ENCODE results near the gene FRG1.
"Not testable (repeated sequence)": the region's sequence is repeated elsewhere in the genome, so short reads cannot be mapped to it uniquely, and the experiment has no call there.

FRG1 gene

DNA sequence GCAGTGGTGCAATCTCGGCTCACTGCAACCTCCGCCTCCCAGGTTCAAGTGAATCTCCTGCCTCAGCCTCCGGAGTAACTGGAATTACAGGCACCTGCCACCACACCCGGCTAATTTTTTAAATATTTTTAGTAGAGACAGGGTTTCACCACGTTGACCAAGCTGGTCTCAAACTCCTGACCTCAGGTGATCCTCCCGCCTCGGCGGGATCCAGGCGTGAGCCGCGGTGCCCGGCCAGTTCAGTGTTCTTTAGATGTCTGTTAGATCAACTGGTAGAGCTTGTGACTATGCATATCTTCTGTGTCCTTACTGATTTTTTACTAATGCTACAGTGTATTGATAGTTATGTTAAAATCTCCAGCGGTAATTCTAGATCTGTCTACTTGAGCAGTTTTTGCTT, 6.2 kb downstream of the FRG1 start:
- not testable (repeated sequence) for H3K9ac ChIP-seq (ENCODE audit: low read depth, low read length); H3K4me1 ChIP-seq (ENCODE audit: insufficient read depth, low read length); H3K27me3 ChIP-seq (ENCODE audit: insufficient read depth, low read length); H3K4me3 ChIP-seq (ENCODE audit: low read length); H3K9me3 ChIP-seq (ENCODE audit: insufficient read depth, low read depth, low read length); H3K36me3 ChIP-seq (ENCODE audit: insufficient read depth, low read depth, low read length); H3K27ac ChIP-seq (ENCODE audit: low read length)

- not testable (repeated sequence) for H3K27me3 ChIP-seq (ENCODE audit: insufficient read depth, low read length); H3K36me3 ChIP-seq (ENCODE audit: insufficient read depth, low read depth, low read length); H3K4me1 ChIP-seq (ENCODE audit: insufficient read depth, low read length); H3K4me3 ChIP-seq (ENCODE audit: low read length); H3K9ac ChIP-seq (ENCODE audit: low read depth, low read length); H3K9me3 ChIP-seq (ENCODE audit: insufficient read depth, low read depth, low read length); H3K27ac ChIP-seq (ENCODE audit: low read length)
These were observed 7.8 kb downstream of the FRG1 start for GRCh38 chr4:189948486-189948885.

DNA sequence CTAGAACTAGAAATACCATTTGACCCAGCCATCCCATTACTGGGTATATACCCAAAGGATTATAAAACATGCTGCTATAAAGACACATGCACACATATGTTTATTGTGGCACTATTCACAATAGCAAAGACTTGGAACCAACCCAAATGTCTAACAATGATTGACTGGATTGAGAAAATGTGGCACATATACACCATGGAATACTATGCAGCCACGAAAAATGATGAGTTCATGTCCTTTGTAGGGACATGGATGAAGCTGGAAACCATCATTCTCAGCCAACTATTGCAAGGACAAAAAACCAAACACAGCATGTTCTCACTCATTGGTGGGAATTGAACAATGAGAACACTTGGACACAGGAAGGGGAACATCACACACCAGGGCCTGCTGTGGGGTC, 28.6 kb downstream of the FRG1 start:
- peaks cover 13% of the 10 kb centered on the region for H3K9me3 ChIP-seq (ENCODE audit: insufficient read depth, low read depth, low read length)
- H3K36me3 ChIP-seq (ENCODE audit: insufficient read depth, low read depth, low read length); H3K4me3 ChIP-seq (ENCODE audit: low read length); H3K27ac ChIP-seq (ENCODE audit: low read length); H3K4me1 ChIP-seq (ENCODE audit: insufficient read depth, low read length); H3K9ac ChIP-seq (ENCODE audit: low read depth, low read length); H3K27me3 ChIP-seq (ENCODE audit: insufficient read depth, low read length): not testable (repeated sequence)

- no peak overlapping the region for H3K27ac ChIP-seq (ENCODE audit: low read length)
- no peaks in the 10 kb centered on the region for H3K4me1 ChIP-seq (ENCODE audit: insufficient read depth, low read length)
- no peaks in the 10 kb centered on the region for H3K36me3 ChIP-seq (ENCODE audit: insufficient read depth, low read depth, low read length)
- peaks cover 13% of the 10 kb centered on the region for H3K9me3 ChIP-seq (ENCODE audit: insufficient read depth, low read depth, low read length)
- no peaks in the 10 kb centered on the region for H3K27me3 ChIP-seq (ENCODE audit: insufficient read depth, low read length)
- H3K9ac ChIP-seq (ENCODE audit: low read depth, low read length) = no peak overlapping the region
- H3K4me3 ChIP-seq (ENCODE audit: low read length) = no peak overlapping the region
These were observed 33.0 kb downstream of the FRG1 start for GRCh38 chr4:189973646-189974045.

DNA sequence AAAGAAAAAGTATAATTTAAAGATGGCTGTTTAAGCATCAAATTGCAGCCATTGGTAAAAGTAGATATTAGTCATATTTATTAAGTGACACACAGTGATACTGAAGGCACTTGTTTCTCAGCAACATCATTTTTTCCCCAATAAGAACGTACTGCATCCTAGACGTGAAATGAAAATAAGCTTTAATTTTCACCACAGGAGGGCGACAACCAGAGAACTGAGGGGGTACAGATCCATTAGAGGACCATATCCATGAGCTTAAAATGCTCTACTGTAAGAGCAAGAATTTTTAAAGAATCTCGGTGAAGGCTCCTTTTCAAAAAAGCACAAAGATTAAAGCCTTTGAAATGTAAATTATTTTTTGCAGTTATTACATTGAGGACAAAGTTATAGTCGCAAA, 33.4 kb downstream of the FRG1 start:
- Histone ChIP-seq H3K9me3 (ENCODE audit: insufficient read depth, low read depth, low read length) (peaks cover 13% of the 10 kb centered on the region), H3K9ac (ENCODE audit: low read depth, low read length) (no peak overlapping the region), H3K27ac (ENCODE audit: low read length) (no peak overlapping the region), H3K4me1 (ENCODE audit: insufficient read depth, low read length) (no peaks in the 10 kb centered on the region), H3K36me3 (ENCODE audit: insufficient read depth, low read depth, low read length) (no peaks in the 10 kb centered on the region), H3K4me3 (ENCODE audit: low read length) (no peak overlapping the region), H3K27me3 (ENCODE audit: insufficient read depth, low read length) (no peaks in the 10 kb centered on the region)

DNA sequence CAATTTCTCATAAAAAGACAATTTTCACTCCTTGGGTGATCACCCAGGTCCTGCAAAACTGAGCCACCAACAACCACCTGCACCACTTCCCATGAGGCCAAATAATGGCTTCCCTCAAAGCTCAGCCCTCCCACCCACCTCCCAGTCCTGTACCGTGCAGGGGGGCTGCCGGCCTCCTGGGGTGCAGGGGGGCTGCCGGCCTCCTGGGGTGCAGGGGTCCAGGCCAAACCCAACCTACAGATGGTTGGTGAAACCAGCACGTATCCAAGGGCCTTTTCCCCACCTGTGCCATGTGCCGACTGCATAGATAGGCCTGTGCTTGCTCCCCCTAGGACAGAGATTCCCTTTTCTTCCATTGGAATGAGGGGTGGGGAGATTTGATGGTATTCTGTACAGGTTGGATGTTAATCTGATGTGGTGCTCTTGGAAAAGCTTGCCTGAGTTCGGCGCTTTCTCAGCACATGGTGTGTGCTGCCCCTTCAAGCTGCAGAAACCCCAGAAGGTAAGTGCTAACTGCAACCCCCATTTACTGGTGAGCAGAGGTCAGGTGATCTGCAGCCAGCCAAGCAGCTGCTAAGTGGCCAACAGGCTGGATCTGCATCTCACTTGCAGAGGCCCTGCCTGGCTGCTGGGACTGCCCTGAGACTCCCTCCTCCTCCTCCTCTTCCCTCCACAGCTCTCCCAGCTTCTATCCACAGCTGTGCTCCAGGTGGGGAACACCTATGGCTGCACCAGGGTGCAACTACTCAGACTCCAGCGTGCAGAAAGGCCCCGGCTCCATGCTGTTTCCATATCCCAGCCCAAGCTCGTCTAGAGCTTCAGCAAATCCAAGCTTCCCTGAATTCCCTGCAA, 38.8 kb downstream of the FRG1 start:
- Histone ChIP-seq H3K4me3 (ENCODE audit: low read length) (no peak overlapping the region), H3K36me3 (ENCODE audit: insufficient read depth, low read depth, low read length) (no peaks in the 10 kb centered on the region), H3K27me3 (ENCODE audit: insufficient read depth, low read length) (no peaks in the 10 kb centered on the region), H3K9ac (ENCODE audit: low read depth, low read length) (no peak overlapping the region), H3K9me3 (ENCODE audit: insufficient read depth, low read depth, low read length) (peaks cover 5% of the 10 kb centered on the region), H3K27ac (ENCODE audit: low read length) (no peak overlapping the region), H3K4me1 (ENCODE audit: insufficient read depth, low read length) (no peaks in the 10 kb centered on the region)

DNA sequence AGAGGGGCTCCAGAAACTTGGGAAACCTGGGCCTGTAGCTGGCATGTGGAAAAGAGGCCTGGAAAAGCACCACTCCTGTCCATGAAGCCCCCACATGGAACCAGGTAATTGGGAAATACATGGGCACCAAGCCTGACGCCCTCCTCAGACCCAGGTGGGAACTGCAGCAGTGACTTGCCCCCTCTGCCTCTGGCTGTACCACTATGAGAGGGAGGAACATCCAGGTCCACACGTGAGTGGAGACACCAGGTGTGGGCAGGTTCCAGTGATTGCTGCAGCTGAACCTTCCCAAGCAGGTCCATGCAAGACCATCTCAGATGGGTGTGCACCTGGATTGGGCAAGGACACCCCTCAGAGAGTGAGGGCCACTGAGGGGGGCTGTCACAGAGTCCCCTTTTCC, 39.6 kb downstream of the FRG1 start:
- H3K4me3 ChIP-seq (ENCODE audit: low read length); H3K27me3 ChIP-seq (ENCODE audit: insufficient read depth, low read length); H3K9me3 ChIP-seq (ENCODE audit: insufficient read depth, low read depth, low read length); H3K27ac ChIP-seq (ENCODE audit: low read length); H3K36me3 ChIP-seq (ENCODE audit: insufficient read depth, low read depth, low read length); H3K9ac ChIP-seq (ENCODE audit: low read depth, low read length); H3K4me1 ChIP-seq (ENCODE audit: insufficient read depth, low read length): not testable (repeated sequence)

- Histone ChIP-seq H3K27me3 (ENCODE audit: insufficient read depth, low read length) (no peaks in the 10 kb centered on the region), H3K27ac (ENCODE audit: low read length) (no peak overlapping the region), H3K9ac (ENCODE audit: low read depth, low read length) (no peak overlapping the region), H3K9me3 (ENCODE audit: insufficient read depth, low read depth, low read length) (peaks cover 5% of the 10 kb centered on the region), H3K36me3 (ENCODE audit: insufficient read depth, low read depth, low read length) (no peaks in the 10 kb centered on the region), H3K4me3 (ENCODE audit: low read length) (no peak overlapping the region), H3K4me1 (ENCODE audit: insufficient read depth, low read length) (no peaks in the 10 kb centered on the region)
These were observed 41.3 kb downstream of the FRG1 start for GRCh38 chr4:189981970-189982369.

DNA sequence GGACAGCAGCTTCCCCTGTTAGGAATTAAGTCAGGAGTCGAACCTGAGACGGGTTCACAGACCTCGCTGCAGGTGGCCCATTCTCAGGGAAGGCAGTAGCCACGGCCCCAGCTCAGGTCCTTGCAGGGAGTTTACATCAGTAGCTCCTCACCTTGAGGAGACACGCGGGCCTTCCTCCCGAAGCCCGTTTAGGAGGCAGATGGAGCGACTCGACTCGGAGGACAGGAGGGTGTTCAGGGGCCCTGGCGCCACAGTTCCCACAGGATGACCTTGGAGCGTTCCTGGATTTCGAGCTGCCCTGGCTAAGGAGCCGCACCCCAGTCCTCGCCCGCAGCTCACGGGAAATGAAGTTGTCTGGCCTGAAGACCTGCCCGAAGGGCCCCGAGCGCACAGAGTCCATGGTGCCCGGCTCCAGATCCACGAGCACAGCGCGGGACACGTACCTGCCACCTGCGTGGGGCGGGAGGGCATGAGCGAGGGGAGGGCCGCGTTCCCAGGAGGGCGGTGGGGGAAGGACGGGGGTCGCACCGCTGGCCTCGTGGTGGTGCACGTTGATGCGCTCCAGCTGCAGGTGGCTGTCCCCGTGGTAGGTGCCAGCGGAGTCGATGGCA, 43.3 kb downstream of the FRG1 start:
- not testable (repeated sequence) for H3K27me3 ChIP-seq (ENCODE audit: insufficient read depth, low read length); H3K4me3 ChIP-seq (ENCODE audit: low read length); H3K27ac ChIP-seq (ENCODE audit: low read length); H3K9me3 ChIP-seq (ENCODE audit: insufficient read depth, low read depth, low read length); H3K36me3 ChIP-seq (ENCODE audit: insufficient read depth, low read depth, low read length); H3K4me1 ChIP-seq (ENCODE audit: insufficient read depth, low read length); H3K9ac ChIP-seq (ENCODE audit: low read depth, low read length)

DNA sequence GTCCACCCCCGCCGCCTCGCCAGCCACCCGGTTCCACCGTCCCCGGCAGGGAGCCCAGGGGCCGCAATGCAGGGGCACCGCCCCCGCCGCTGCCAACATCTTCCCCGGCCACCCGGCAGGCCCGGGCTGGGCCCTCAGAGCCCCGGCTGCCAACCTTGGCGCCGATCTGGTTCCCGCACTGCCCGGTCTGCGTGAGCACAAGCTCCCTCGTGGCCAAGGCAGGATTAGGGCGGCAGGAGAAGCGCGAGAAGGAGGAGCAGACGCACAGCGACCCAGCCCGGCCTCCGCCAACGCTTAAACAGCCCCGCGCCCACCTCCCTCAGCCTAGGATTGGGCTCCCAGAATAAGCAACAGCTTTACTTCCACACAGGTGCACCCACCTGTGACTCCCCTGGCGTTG, 44.0 kb downstream of the FRG1 start:
- H3K36me3 ChIP-seq (ENCODE audit: insufficient read depth, low read depth, low read length); H3K9ac ChIP-seq (ENCODE audit: low read depth, low read length); H3K4me3 ChIP-seq (ENCODE audit: low read length); H3K9me3 ChIP-seq (ENCODE audit: insufficient read depth, low read depth, low read length); H3K27ac ChIP-seq (ENCODE audit: low read length); H3K4me1 ChIP-seq (ENCODE audit: insufficient read depth, low read length); H3K27me3 ChIP-seq (ENCODE audit: insufficient read depth, low read length): not testable (repeated sequence)

- not testable (repeated sequence) for H3K9me3 ChIP-seq (ENCODE audit: insufficient read depth, low read depth, low read length); H3K4me1 ChIP-seq (ENCODE audit: insufficient read depth, low read length); H3K27ac ChIP-seq (ENCODE audit: low read length); H3K9ac ChIP-seq (ENCODE audit: low read depth, low read length); H3K36me3 ChIP-seq (ENCODE audit: insufficient read depth, low read depth, low read length); H3K27me3 ChIP-seq (ENCODE audit: insufficient read depth, low read length); H3K4me3 ChIP-seq (ENCODE audit: low read length)
These were observed 45.1 kb downstream of the FRG1 start for GRCh38 chr4:189985651-189986243.

- no peaks in the 10 kb centered on the region for H3K27me3 ChIP-seq (ENCODE audit: insufficient read depth, low read length)
- no peaks in the 10 kb centered on the region for H3K4me1 ChIP-seq (ENCODE audit: insufficient read depth, low read length)
- H3K36me3 ChIP-seq (ENCODE audit: insufficient read depth, low read depth, low read length) = no peaks in the 10 kb centered on the region
- H3K9ac ChIP-seq (ENCODE audit: low read depth, low read length) = no peak overlapping the region
- H3K4me3 ChIP-seq (ENCODE audit: low read length) = no peak overlapping the region
- no peak overlapping the region for H3K27ac ChIP-seq (ENCODE audit: low read length)
- no peaks in the 10 kb centered on the region for H3K9me3 ChIP-seq (ENCODE audit: insufficient read depth, low read depth, low read length)
These were observed 48.3 kb downstream of the FRG1 start for GRCh38 chr4:189988877-189989431.
